GM21786 (cell line): Measurements from ENCODE around the gene SLC11A2.
"Not testable (repeated sequence)": the region's sequence is repeated elsewhere in the genome, so short reads cannot be mapped to it uniquely, and the experiment has no call there.

Source experiments
- ATAC-seq: cut with Tn5 transposase; IDR thresholded peaks from one replicate; pipeline ENCODE4 v1.9.1; 2021; ENCODE audit not compliant: unreplicated experiment

Gene SLC11A2

DNA sequence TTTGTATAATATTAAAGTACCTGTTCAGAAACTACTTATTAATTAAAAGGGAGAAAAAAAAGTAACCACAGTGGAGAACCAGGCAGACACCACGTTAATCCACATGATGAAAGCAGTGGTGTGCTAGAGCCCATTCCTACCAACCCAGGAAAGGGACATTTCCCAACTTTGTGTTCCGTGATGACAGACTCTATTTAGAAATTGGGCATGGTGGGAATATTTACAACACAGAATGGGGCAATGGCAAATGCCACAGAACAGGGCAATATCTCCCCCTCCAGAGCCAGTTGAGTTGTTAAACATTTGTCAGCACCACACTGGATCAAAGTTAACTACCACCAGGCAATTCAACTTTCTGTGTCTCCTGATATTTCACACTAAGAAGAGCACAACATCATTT, 75.1 kb downstream of the SLC11A2 start:
- ATAC-seq, result no peak

DNA sequence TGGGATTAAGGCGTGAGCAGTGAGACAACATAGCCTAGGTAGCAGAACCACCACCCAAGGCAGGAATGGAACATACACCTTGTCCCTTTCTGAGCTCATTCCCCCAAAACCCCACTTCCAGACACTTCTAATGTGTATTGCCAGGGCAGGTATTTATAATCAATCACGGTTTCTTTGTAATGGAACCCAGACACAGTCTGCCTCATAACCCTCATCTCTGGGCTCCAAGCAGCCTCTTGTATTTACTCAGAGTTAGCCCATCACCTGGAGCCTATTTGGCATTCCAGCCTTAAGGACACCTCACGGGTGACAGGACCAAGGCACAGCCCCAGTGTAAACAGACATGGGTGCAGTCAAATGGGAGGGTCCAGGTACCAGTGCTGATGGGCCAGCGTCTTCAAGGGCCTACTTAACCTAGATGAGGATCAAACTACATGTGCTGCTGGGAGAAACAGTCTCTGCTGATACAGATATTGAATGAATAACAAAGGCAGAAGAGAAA, 76.3 kb downstream of the SLC11A2 start:
- ATAC-seq, result no peak

GRCh38 chr12:50948798-50949197, 77.4 kb downstream of the SLC11A2 start:
- no peak for ATAC-seq

- ATAC-seq, result no peak
Observed at GRCh38 chr12:50947933-50948626, 78.1 kb downstream of the SLC11A2 start.

DNA sequence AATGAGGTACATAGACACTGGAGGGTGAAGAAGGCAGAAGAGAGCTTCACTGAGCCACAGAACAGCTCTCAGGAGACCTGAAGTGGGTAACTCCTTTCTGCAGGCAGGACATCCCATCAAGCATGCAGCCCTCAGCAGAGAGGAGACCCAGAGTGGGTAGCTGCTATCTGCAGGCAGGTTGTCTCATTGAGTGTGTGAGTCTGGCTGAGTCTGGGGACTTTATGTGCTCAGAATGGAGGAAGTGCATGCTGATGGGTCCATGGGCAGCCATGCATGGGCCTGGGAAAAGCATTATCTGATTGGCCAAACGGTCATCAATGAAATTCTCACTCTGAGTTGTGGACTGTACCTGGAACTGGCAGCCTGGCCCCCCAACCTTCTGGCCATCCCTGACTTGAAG, 88.5 kb downstream of the SLC11A2 start:
- no peak for ATAC-seq

DNA sequence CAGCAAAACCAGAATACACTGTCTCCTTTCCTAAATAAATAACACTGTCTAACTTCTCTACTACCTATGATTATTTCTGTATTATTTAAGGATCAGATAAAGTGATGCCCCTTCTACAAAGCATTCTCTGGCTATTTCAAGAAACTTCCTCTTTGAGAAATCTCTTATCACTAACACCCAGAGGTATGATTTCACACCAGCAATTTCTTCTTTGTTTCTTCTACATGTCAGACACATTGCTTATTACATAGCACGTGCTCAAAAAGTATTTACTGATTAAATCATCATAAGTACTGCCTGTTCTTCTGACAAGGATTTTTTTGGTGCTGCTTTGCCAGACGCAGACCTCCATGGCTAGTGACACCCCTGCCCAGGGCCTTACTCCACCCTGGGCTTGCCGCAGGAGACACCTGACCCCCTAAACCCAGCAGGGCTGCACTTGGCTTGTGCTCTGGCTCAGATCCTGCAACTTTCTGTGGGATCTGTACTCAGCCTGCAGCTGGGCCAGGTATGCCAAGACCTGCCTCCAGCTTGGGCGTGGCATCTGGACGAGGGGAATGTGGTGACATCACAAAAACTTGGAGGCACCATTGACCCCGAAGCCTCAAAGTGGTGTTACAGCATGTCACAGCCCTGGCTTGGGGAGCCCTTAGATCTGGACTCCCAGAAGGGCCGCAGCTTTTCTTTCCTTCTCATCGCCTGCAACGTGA, 89.2 kb downstream of the SLC11A2 start:
- ATAC-seq, result no peak

DNA sequence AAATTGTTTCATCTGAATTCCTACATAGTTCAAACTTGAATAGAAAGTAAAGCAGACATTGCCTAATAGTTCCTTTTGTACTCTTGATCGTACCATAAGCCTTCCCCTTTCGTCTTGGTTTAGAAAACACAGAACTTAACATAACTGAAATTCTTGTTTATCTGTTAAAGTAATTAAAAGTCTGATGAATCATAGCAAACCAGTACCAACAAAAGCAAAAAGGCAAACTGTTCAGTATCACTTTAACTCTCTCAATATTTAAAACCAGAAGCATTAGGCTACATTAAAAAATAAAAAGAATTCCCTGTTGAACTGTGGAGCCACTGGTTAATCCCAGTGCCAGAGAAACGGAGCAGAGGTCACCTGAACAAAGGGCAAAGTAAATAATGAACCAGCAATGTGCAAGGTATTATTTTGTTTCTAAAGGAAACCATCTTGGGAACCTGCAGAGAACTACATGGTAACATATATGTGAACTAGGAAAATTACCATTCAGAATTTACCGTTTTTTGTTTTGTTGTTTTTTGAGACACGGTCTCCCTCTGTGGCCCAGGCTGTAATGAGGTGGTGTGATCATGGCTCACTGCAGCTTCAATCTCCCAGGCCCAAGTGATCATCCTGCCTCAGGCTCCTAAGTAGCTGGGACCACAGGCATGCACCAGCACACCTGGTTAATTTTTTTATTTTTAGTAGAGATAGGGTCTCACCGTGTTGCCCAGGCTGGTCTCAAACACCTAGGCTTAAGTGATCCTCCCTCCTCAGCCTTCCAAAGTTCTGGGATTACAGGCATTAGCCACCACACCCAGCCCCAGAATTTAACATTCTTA, 91.0 kb downstream of the SLC11A2 start:
- ATAC-seq, result no peak

DNA sequence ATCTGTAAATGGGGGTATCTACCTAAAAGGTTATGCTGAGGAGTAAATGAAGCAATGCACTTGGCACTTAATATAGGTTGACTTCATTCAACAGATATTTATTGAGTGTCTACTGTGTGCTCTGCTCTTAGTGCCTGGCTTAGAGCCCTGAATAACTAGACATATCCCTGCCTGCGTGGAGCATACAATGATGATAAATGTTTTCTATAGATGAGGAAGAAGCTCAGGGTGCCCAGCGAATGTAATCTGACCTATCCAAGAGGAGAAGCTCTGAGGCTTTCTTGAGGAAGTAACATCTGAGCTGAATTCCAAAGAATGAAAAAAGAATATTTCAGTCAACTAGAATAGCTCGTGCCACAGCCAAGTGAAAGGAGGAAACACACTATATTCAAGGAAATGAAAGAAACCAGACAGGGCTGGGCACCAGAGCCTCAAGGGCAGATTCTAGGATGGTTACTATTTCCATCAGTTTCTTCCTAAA, 91.8 kb downstream of the SLC11A2 start:
- ATAC-seq, result no peak

DNA sequence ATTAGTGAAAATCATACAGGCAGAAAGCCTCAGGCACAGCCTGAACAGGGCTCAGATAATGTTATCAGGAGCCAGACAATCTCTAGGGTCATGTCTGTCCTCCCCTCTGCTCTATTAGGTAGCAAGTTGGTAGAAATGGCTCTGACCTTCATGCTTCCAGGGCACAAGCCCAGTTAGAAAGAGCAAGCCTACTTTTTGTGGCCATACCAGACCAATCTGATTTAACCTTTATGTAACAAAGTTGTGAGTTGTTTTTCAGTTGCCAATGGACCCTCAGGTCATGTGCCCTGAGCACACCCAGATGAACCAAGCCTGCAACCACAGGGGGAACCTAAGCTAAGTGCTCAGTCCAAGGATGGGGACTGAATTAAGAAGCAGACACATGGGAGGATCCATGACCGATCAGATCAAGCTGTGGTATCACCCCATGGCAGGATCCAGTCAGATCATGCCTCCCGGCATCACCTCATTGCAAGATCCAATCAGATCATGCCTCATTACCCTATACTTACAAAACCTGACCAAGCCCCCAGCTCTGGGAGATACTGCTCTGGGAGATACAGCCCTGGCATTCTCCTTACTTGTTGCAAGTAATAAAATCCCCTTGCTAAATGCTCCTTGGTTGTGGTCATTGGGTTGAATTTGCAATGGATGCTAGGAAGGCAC, 92.6 kb downstream of the SLC11A2 start:
- ATAC-seq, result no peak

DNA sequence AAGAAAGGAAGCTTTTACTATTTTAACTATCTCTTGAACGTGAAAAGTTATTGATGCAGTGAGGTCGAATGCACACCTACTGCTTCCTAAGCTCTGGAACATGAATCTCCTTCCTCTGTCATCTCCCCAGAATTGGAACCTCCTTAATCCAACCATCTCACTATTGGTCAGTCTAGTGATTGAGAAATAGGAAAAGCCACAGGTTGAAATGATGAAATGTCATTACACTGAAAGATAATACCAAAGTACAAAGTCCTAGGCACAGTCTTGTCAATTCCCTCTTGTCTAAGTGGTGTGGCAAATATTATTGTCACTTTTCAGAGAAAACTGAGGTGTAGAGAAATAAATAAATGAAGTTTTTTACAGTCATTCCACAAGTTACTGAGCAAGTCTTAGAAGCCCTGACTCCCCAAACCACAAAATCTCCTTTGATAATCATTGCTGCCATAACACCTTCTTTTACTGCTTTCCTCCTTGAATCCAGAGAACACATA, 93.3 kb downstream of the SLC11A2 start:
- ATAC-seq, result no peak

DNA sequence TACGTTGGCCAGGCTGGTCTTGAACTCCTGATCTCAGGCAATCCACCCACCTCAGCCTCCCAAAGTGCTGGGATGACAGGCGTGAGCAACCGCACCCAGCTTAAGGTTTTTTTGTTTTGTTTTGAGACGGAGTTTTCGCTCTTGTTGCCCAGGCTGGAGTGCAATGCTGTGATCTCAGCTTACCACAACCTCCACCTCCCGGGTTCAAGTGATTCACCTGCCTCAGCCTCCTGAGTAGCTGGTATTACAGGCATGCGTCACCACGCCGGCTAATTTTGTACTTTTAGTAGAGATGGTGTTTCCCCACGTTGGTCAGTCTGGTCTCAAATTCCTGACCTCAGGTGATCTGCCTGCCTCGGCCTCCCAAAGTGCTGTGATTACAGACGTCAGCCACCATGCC, 95.7 kb downstream of the SLC11A2 start:
- ATAC-seq, result not testable (repeated sequence)

DNA sequence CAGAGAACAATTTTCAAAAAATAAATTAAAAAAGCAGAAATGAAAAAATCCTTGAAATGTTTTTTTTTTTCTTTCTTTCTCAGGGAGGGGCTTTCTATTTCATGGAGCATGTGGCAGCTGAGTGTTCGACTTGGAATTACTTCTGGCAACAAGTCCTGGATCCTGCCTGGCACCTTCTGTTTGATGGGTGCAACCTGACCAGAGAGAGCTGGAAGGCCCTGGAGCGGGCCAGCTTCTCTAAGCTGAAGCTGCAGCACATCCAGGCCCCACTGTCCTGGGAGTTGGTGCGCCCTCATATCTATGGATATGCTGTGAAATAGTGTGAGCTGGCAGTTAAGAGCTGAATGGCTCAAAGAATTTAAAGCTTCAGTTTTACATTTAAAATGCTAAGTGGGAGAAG, 96.4 kb downstream of the SLC11A2 start:
- no peak for ATAC-seq
